ENCODE data around the gene EZH2. TPM values are rescaled to one million over a fixed set of nuclear protein-coding genes. Genes with fewer than 3 reads are reported as not detected.

Gene EZH2
- total RNA-seq, 1 donor from 2014 or later: 13.8 TPM

- H3K27me3 ChIP-seq (ENCODE audit: insufficient read depth, low read length): no peaks in the 10 kb centered on the region
- Mint-ChIP-seq H3K27me3 (ENCODE audit: low read depth, unreplicated experiment) (peaks cover 7% of the 10 kb centered on the region), H3K4me1 (ENCODE audit: low read depth, unreplicated experiment) (no peaks in the 10 kb centered on the region), H3K36me3 (ENCODE audit: low read depth, unreplicated experiment) (no peaks in the 10 kb centered on the region), H3K4me3 (ENCODE audit: unreplicated experiment) (no peak overlapping the region), H3K9me3 (ENCODE audit: unreplicated experiment) (peaks cover 3% of the 10 kb centered on the region), H3K27ac (ENCODE audit: unreplicated experiment) (no peak overlapping the region)
- no peaks in the 10 kb centered on the region for H3K36me3 ChIP-seq (ENCODE audit: insufficient read depth, low read length)
- DNase-seq (ENCODE audit: low read depth) (no peak), FAIRE-seq (no peak)
- no peaks in the 10 kb centered on the region for H3K9me3 ChIP-seq (ENCODE audit: insufficient read depth, low read depth, low read length)
- no peaks in the 10 kb centered on the region for H3K79me2 ChIP-seq (ENCODE audit: insufficient read depth, low read length)
- H3K4me1 ChIP-seq (ENCODE audit: insufficient read depth, low read length): no peaks in the 10 kb centered on the region
- H3K4me3 ChIP-seq (ENCODE audit: insufficient read depth, low read depth, low read length): no peak overlapping the region
- H4K20me1 ChIP-seq (ENCODE audit: insufficient read depth, low read length): no peaks in the 10 kb centered on the region
- H3K4me2 ChIP-seq (ENCODE audit: low read length): no peak overlapping the region
- no peak overlapping the region for H3K9ac ChIP-seq (ENCODE audit: low read length)
- H3K27ac ChIP-seq (ENCODE audit: low read depth, low read length): no peak overlapping the region
- TF ChIP-seq EZH2 (IDR thresholded peaks at IDR 0.05; ENCODE audit: insufficient read depth, low read length): no peak
- TF ChIP-seq CTCF (IDR thresholded peaks at IDR 0.05; ENCODE audit: insufficient read depth, low read depth, low read length): no peak
- no peak overlapping the region for H2AFZ ChIP-seq (ENCODE audit: low read depth, low read length)
Observed at GRCh38 chr7:148929176-148929575, 45.1 kb upstream of the EZH2 start.

- H3K9me3 ChIP-seq (ENCODE audit: insufficient read depth, low read depth, low read length): no peaks in the 10 kb centered on the region
- Mint-ChIP-seq H3K36me3 (ENCODE audit: low read depth, unreplicated experiment) (no peaks in the 10 kb centered on the region), H3K9me3 (ENCODE audit: unreplicated experiment) (peaks cover 3% of the 10 kb centered on the region), H3K4me3 (ENCODE audit: unreplicated experiment) (no peak overlapping the region), H3K27ac (ENCODE audit: unreplicated experiment) (no peak overlapping the region), H3K4me1 (ENCODE audit: low read depth, unreplicated experiment) (no peaks in the 10 kb centered on the region), H3K27me3 (ENCODE audit: low read depth, unreplicated experiment) (peaks cover 7% of the 10 kb centered on the region)
- no peaks in the 10 kb centered on the region for H4K20me1 ChIP-seq (ENCODE audit: insufficient read depth, low read length)
- H3K4me2 ChIP-seq (ENCODE audit: low read length): no peak overlapping the region
- no peaks in the 10 kb centered on the region for H3K36me3 ChIP-seq (ENCODE audit: insufficient read depth, low read length)
- H3K9ac ChIP-seq (ENCODE audit: low read length): no peak overlapping the region
- no peaks in the 10 kb centered on the region for H3K79me2 ChIP-seq (ENCODE audit: insufficient read depth, low read length)
- H3K27me3 ChIP-seq (ENCODE audit: insufficient read depth, low read length): no peaks in the 10 kb centered on the region
- DNase-seq (ENCODE audit: low read depth) (no peak), FAIRE-seq (no peak)
- no peaks in the 10 kb centered on the region for H3K4me1 ChIP-seq (ENCODE audit: insufficient read depth, low read length)
- H3K4me3 ChIP-seq (ENCODE audit: insufficient read depth, low read depth, low read length): no peak overlapping the region
- H3K27ac ChIP-seq (ENCODE audit: low read depth, low read length): no peak overlapping the region
- TF ChIP-seq EZH2 (IDR thresholded peaks at IDR 0.05; ENCODE audit: insufficient read depth, low read length): no peak
- no peak for TF ChIP-seq CTCF (IDR thresholded peaks at IDR 0.05; ENCODE audit: insufficient read depth, low read depth, low read length)
- H2AFZ ChIP-seq (ENCODE audit: low read depth, low read length): no peak overlapping the region
Observed at GRCh38 chr7:148927123-148928045, 43.3 kb upstream of the EZH2 start.

- Mint-ChIP-seq H3K4me1 (ENCODE audit: low read depth, unreplicated experiment) (peaks cover 2% of the 10 kb centered on the region), H3K9me3 (ENCODE audit: unreplicated experiment) (peaks cover 3% of the 10 kb centered on the region), H3K27ac (ENCODE audit: unreplicated experiment) (no peak overlapping the region), H3K27me3 (ENCODE audit: low read depth, unreplicated experiment) (peaks cover 1% of the 10 kb centered on the region), H3K4me3 (ENCODE audit: unreplicated experiment) (no peak overlapping the region), H3K36me3 (ENCODE audit: low read depth, unreplicated experiment) (no peaks in the 10 kb centered on the region)
- Histone ChIP-seq H4K20me1 (ENCODE audit: insufficient read depth, low read length) (no peaks in the 10 kb centered on the region), H3K27me3 (ENCODE audit: insufficient read depth, low read length) (no peaks in the 10 kb centered on the region), H3K79me2 (ENCODE audit: insufficient read depth, low read length) (no peaks in the 10 kb centered on the region), H3K9ac (ENCODE audit: low read length) (no peak overlapping the region), H3K27ac (ENCODE audit: low read depth, low read length) (no peak overlapping the region), H3K4me3 (ENCODE audit: insufficient read depth, low read depth, low read length) (no peak overlapping the region), H3K4me2 (ENCODE audit: low read length) (no peak overlapping the region), H3K4me1 (ENCODE audit: insufficient read depth, low read length) (no peaks in the 10 kb centered on the region), H2AFZ (ENCODE audit: low read depth, low read length) (no peak overlapping the region), H3K9me3 (ENCODE audit: insufficient read depth, low read depth, low read length) (no peaks in the 10 kb centered on the region), H3K36me3 (ENCODE audit: insufficient read depth, low read length) (no peaks in the 10 kb centered on the region)
- no peak for FAIRE-seq
- DNase-seq (ENCODE audit: low read depth): no peak
- TF ChIP-seq CTCF (IDR thresholded peaks at IDR 0.05; ENCODE audit: insufficient read depth, low read depth, low read length) (no peak), EZH2 (IDR thresholded peaks at IDR 0.05; ENCODE audit: insufficient read depth, low read length) (no peak)
Observed at GRCh38 chr7:148925836-148926235, 41.7 kb upstream of the EZH2 start.

Data from astrocyte (in vitro differentiated cells and primary cell).